Stimulated activated naive B cell treated with anti-CD40 and anti-IgM and Interleukin-4, amounts not matched to agents 10 μg/mL and 1 μg/mL and 100 μg/mL, for 72 hours (primary cell): ENCODE data around the gene DIO1.
"Not testable (repeated sequence)": the region's sequence is repeated elsewhere in the genome, so short reads cannot be mapped to it uniquely, and the experiment has no call there.

Experiments
- ATAC-seq, 2 donors: fragments of 150-1000 bp; cut with Tn5 transposase; replicated peaks; 2 replicates each; pipeline ENCODE4 v1.10.0; 2021; ENCODE audit warnings: moderate library complexity in 1 of 2
- DNase-seq: peaks from one replicate; pipeline ENCODE4 v3.0.0; 2021
- H3K27ac Mint-ChIP-seq: one replicate; pipeline ENCODE4 v1.8.0; 2022; ENCODE audit warnings: mild to moderate bottlenecking, mixed read lengths
- H3K27me3 Mint-ChIP-seq, 2 donors: one replicate each; pipeline ENCODE4 v1.8.0; 2022; ENCODE audit warnings: mixed read lengths in 2 of 2
- H3K36me3 Mint-ChIP-seq, 2 donors: one replicate each; pipeline ENCODE4 v1.8.0; 2022; ENCODE audit warnings: mixed read lengths in 2 of 2, mild to moderate bottlenecking in 1 of 2
- H3K4me1 Mint-ChIP-seq, 2 donors: one replicate each; pipeline ENCODE4 v1.8.0; 2022; ENCODE audit warnings: mixed read lengths in 2 of 2, mild to moderate bottlenecking in 1 of 2
- H3K4me3 Mint-ChIP-seq, 2 donors: one replicate each; pipeline ENCODE4 v1.8.0; 2022; ENCODE audit warnings: mild to moderate bottlenecking in 2 of 2, mixed read lengths in 2 of 2, moderate library complexity in 1 of 2
- H3K9me3 Mint-ChIP-seq, 2 donors: one replicate each; pipeline ENCODE4 v1.8.0; 2022; ENCODE audit warnings: mixed read lengths in 2 of 2, mild to moderate bottlenecking in 1 of 2

DIO1 gene

DNA sequence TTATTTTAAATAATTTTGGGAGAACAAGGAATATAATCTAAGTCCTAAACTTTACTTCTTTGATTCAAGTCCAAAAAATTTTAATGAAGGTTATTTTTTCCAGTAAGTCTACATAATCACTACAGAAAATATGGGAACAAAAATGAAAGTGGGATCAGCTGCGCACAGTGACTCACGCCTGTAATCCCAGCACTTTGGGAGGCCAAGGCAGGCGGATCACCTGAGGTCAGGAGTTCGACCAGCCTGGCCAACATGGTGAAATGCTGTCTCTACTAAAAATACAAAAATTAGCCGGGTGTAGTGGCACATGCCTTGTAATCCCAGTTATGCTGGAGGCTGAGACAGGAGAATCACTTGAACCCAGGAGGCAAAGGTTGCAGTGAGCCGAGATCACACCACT is 10.4 kb upstream of the DIO1 start:
- H3K36me3 Mint-ChIP-seq = peaks cover 25 to 48% of the 10 kb centered on the region in 2 donors
- H3K27ac Mint-ChIP-seq, DNase-seq, ATAC-seq, H3K4me1 Mint-ChIP-seq, H3K9me3 Mint-ChIP-seq, H3K4me3 Mint-ChIP-seq, H3K27me3 Mint-ChIP-seq: not testable (repeated sequence)

DNA sequence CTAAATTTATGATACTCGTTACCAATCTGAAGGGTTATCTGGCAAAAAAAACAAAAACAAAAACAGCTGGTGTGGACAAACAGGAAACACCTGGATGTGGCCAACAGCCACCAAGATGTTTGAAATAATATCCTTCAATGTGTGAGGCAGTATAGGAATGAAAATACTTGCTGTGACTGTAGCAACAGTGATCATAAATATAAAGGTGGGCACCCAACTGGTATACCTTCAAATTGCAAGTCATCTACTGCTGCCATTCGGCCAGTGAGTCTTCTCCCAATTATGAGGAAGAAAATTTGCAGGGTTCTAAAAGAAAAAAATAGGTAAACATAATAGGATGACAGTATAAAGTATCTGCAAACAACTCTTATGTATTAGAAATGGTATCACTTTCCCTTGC is 5.3 kb upstream of the DIO1 start:
- DNase-seq = no peak
- Mint-ChIP-seq H3K9me3 (no peaks in the 10 kb centered on the region), H3K36me3 (peaks cover 2 to 7% of the 10 kb centered on the region in 2 donors), H3K4me3 (peak overlapping the region; percentile 91 to 98), H3K27ac (peak overlapping the region; percentile 25), H3K4me1 (peaks cover 20 to 32% of the 10 kb centered on the region in 2 donors), H3K27me3 (no peaks in the 10 kb centered on the region)
- ATAC-seq = no peak

DNA sequence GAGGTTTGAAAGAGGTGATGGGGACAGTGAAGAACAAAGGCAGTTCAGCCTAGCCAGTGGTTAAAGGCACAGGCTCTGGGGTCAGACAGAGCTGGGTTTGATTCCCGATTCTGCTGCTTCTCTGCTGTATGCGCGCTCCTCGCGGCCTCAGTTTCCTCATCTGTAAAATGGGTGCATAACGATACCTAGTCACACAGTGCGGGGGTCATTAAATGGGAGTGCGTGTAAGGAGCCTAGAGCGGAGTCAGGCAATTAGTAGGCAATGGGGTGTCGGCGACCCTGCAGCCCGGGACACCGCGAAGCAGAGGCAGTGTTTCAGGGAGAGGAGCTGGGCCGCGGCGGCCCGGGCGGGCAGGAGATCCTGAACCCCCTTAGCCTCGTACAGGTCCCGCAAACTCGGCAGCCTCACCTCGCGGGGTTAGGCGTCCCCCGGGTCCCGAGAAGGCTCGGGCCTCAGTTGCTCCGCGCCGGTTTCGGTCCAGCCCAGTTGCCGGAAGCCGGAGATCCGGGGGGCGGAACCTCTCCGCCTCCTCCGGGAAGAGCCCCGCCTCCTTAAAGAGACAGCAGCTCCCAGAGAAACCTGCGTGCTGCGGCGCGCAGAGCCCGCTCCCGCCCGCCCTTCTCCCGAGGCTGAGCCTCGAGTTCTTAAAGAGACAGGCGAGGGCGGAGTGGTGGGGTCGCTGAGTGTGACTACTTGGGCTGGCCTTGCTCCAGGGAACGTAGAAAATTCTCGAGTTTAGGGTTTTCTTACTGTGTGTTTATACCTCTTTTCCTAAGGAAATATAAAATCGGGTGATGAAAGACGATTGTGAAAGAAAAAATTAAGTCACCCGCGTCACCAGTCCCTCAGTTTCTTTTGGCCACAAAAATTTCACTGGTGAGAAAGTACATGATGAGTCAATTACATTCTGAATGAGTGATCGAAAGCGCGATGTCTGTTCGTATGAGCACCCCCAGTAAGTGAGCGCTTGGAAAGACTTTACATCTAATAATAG is 4.4 kb upstream of the DIO1 start, which contains the start of gene YIPF1:
TSS of gene YIPF1 (minus strand) at position 494 of the 995 bp plus-strand sequence. CDS start 860 bp downstream, outside the sequence.
- Mint-ChIP-seq H3K27me3 (peaks cover 1% of the 10 kb centered on the region in 2 donors), H3K9me3 (no peaks in the 10 kb centered on the region)

DNA sequence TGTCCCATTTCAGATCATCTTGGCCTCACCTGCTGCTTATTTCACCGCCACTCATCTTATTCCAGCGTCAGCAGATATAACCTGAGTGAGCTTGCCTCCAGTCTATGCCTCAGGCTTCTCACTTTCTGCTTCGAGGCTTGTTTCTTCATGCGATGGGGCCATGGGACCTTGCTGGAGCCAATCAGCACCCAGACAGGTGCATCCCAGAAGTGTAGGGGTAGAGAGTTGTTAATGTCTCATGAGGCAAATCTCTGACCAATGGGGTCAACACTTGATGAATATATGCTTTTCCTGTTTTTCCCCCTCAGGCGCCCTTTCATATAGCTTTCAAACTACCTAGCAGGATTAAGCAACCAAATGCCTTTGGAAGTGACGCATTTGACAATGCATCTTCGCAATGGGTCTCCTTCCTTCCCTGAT is 3.5 kb upstream of the DIO1 start:
- H3K27ac Mint-ChIP-seq = peak overlapping the region; percentile 98
- DNase-seq (no peak), ATAC-seq (no peak)
- H3K4me3 Mint-ChIP-seq = peak overlapping the region; percentile 91 to 98
- peaks cover 2 to 4% of the 10 kb centered on the region in 2 donors for H3K36me3 Mint-ChIP-seq
- H3K4me1 Mint-ChIP-seq = peaks cover 22 to 32% of the 10 kb centered on the region in 2 donors
- H3K27me3 Mint-ChIP-seq = peaks cover 7 to 8% of the 10 kb centered on the region in 2 donors
- H3K9me3 Mint-ChIP-seq = no peaks in the 10 kb centered on the region

More for the DNA sequence above, 4.4 kb upstream of the DIO1 start, which contains the start of gene YIPF1:
- H3K36me3 Mint-ChIP-seq = peaks cover 2 to 7% of the 10 kb centered on the region in 2 donors
- ATAC-seq (peak; percentile 96 to 98), DNase-seq (peak; percentile 81)
- peak within 1 kb of the TSS; percentile 98 for H3K27ac Mint-ChIP-seq
- peak within 1 kb of the TSS; percentile 91 to 98 for H3K4me3 Mint-ChIP-seq
- peaks cover 22 to 32% of the 10 kb centered on the region in 2 donors for H3K4me1 Mint-ChIP-seq

DNA sequence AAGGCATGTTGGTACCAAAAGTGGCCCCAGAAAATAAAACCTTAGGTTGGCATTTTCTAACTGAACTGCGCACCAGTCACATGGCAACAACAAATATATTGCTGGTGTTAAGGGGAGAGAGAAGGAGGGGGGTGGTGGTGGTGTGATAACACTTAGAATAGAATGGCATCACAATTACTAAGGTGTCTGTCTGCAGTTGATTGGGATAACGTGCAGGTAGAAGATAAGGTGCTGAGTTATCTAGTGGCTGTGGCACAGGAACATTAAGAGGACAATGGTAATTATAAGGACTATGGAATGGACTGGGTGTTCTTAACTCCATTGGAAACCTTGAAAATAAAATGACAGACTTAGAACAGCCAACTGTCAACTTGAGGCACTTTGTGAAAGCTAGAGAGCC is 3.0 kb upstream of the DIO1 start:
- ATAC-seq (no peak), DNase-seq (no peak)
- Mint-ChIP-seq H3K4me1 (peaks cover 22 to 32% of the 10 kb centered on the region in 2 donors), H3K9me3 (no peaks in the 10 kb centered on the region), H3K27me3 (peaks cover 11 to 12% of the 10 kb centered on the region in 2 donors), H3K4me3 (no peak overlapping the region), H3K36me3 (peaks cover 2 to 4% of the 10 kb centered on the region in 2 donors), H3K27ac (no peak overlapping the region)

DNA sequence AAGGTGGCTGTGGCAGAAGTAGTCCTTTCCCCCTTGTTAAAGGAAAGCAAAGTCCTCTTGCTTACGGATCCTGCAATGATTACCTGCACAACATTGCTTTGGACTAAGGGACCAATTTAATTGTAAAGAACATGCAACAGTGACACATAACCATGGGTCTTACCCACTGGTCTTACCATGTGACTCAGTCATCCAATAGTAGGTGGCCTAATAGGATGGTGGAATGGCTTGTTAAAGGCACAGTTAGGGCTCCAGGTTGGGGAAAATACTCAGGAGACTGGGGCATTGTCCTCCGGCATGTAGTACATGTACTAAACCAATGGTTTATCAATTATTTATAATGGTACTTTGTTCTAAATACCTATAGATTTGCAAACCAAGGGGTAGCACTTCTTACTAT is 2.3 kb upstream of the DIO1 start:
- DNase-seq (no peak), ATAC-seq (no peak)
- Mint-ChIP-seq H3K9me3 (no peaks in the 10 kb centered on the region), H3K36me3 (peaks cover 2 to 4% of the 10 kb centered on the region in 2 donors), H3K27me3 (peaks cover 11 to 12% of the 10 kb centered on the region in 2 donors), H3K4me1 (peaks cover 22 to 32% of the 10 kb centered on the region in 2 donors), H3K4me3 (no peak overlapping the region), H3K27ac (no peak overlapping the region)

DNA sequence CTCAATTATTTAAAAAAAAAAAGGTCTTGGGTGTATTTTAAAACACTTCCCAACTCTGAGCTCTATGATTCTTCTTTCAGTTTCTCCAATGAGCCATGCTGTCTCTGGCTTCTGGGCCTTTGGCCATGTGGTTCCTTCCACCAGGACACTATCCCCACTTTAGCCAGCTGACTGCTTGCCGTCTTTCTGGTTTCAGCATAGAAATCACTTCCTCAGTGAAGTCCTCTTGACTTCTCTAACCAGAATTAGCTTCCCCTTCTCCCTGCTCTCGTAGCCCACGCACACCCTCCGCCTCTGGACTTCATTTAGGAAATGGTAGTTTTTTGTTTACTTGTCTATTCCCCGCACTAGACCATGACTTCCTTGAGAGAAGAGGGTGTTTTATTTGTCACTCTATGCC is 1.1 kb upstream of the DIO1 start:
- H3K36me3 Mint-ChIP-seq = peaks cover 0 to under 1% of the 10 kb centered on the region in 2 donors

DNA sequence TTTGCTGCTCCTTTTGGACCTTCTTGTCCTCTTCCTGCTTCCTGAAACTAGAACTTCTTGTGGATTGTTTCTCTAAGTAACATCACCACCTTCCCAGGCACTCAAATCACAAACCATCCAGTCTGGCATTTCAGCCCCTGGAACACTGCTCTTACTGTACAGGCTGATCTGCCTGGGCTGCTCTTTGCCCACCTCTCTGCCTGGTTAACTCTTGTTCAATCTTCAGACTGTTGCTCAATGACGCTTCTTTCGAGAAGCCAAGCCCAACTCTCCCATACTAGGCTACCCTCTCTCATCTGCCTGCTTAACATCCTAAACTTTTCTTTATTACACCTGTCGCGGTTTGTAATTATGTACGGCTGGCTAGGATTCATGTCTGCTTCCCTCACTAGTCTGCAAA is 657 bp downstream of the DIO1 start:
- H3K36me3 Mint-ChIP-seq = peaks cover 0 to 1% of the 10 kb centered on the region in 2 donors
- H3K27me3 Mint-ChIP-seq = peaks cover 11 to 12% of the 10 kb centered on the region in 2 donors
- H3K4me3 Mint-ChIP-seq = no peak overlapping the region
- DNase-seq (no peak), ATAC-seq (no peak)
- no peaks in the 10 kb centered on the region for H3K9me3 Mint-ChIP-seq
- no peak overlapping the region for H3K27ac Mint-ChIP-seq
- peaks cover 11 to 20% of the 10 kb centered on the region in 2 donors for H3K4me1 Mint-ChIP-seq

More for the DNA sequence above, 1.1 kb upstream of the DIO1 start:
- Mint-ChIP-seq H3K4me1 (peaks cover 20 to 32% of the 10 kb centered on the region in 2 donors), H3K9me3 (no peaks in the 10 kb centered on the region), H3K27me3 (peaks cover 11 to 12% of the 10 kb centered on the region in 2 donors), H3K4me3 (no peak overlapping the region), H3K27ac (no peak overlapping the region)
- no peak for DNase-seq
- no peak for ATAC-seq

DNA sequence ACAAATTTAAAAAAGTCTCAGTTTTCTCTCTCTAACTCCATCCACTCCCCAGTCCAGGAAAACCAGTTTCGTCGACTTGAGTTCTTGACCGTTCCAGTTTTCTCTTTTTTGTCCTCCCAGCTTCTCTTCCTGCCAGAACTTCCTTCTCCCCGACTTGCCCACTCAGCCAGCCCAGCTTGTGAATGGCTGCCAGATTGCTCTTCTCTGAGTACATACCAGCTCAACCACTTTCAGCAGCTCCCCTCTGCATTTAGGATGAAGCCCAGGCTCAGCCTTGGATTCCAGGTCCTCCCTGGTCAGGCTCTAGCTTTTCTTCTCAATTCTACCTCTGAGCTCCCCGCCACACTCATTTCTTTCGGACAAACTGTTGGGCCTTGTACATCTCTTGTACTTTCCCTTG is 1.4 kb downstream of the DIO1 start:
- no peak overlapping the region for H3K4me3 Mint-ChIP-seq
- H3K27ac Mint-ChIP-seq = no peak overlapping the region
- no peak for ATAC-seq
- no peaks in the 10 kb centered on the region for H3K9me3 Mint-ChIP-seq
- H3K36me3 Mint-ChIP-seq = peaks cover 0 to 1% of the 10 kb centered on the region in 2 donors
- peaks cover 11 to 12% of the 10 kb centered on the region in 2 donors for H3K27me3 Mint-ChIP-seq
- peaks cover 10 to 14% of the 10 kb centered on the region in 2 donors for H3K4me1 Mint-ChIP-seq
- DNase-seq = no peak

DNA sequence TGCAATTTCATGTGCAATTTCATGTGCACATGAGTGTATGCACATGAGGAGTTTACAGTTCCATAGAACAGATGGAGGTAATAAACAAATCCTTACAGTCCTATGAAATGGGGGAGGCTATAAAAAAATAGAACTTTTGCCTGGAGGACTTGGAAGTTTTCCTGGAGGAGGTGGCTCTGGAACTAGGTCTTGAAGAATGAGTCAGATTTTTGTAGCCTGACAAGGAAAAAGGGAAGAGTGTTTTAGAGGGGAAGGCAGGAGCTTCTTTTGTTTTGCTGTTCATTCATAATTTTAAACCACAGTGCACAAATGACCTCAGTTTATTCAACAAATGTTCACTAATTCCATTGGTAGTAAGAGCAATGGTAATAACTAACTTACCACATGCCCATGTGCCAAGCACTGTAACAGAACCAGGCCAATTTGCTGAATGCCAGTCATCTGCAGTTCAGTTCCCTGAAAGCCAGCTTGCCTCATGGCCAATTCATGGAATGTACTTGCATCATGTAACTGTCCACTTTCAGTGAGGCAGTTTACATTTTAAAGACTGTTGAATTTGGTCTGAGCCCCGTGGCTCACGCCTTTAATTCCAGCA is 2.7 kb downstream of the DIO1 start:
- Mint-ChIP-seq H3K4me3 (no peak overlapping the region), H3K27me3 (peaks cover 11 to 12% of the 10 kb centered on the region in 2 donors), H3K4me1 (peaks cover 6 to 11% of the 10 kb centered on the region in 2 donors), H3K9me3 (no peaks in the 10 kb centered on the region), H3K36me3 (peaks cover 0 to 1% of the 10 kb centered on the region in 2 donors), H3K27ac (no peak overlapping the region)
- DNase-seq (no peak), ATAC-seq (no peak)

DNA sequence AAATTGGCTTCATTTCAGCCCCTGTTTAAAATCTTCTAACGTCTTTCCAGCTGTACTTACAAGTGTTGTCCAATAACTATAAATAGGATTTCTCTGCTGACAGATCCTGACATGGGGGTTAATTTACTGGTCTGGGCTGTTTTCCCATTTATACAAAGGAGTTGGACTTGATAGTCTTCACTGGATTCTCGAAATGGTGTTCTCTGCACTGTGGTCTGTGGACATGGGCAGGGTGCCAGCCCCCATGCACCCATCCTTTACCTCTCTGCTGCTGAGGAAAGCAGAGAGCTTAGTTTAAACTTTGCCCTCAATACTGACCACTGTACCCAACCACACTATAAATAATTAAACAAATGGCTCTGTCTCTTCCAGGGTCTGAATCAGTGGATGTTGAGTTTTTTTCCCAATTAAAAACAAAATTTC is 5.2 kb downstream of the DIO1 start:
- Mint-ChIP-seq H3K27ac (no peak overlapping the region), H3K27me3 (peaks cover 11 to 12% of the 10 kb centered on the region in 2 donors), H3K4me3 (no peak overlapping the region), H3K9me3 (no peaks in the 10 kb centered on the region), H3K36me3 (peaks cover 0 to 1% of the 10 kb centered on the region in 2 donors), H3K4me1 (peaks cover 2 to 6% of the 10 kb centered on the region in 2 donors)
- ATAC-seq = no peak
- DNase-seq = no peak

DNA sequence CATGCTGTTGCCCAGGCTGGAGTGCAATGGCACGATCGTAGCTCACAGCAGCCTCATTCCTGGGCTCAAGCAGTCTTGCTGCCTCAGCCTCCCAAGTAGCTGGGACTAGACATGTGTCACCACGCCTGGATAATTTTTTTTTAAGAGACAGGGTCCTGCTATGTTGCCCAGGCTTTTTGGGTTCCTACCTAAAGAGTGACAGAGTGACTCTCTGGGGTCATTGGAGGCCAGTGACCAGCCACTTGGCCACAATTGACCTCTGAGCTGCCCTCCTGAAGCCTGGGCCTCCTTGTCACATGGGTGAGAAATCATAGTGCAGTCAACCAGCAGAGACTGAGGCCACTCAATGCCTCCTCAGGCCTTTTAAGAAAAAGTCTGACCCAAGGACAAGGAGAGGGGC is 5.7 kb downstream of the DIO1 start:
- Mint-ChIP-seq H3K27ac (no peak overlapping the region), H3K9me3 (no peaks in the 10 kb centered on the region), H3K4me3 (no peak overlapping the region), H3K27me3 (peaks cover 9 to 10% of the 10 kb centered on the region in 2 donors), H3K4me1 (peaks cover 2 to 6% of the 10 kb centered on the region in 2 donors), H3K36me3 (peaks cover 0 to 1% of the 10 kb centered on the region in 2 donors)
- no peak for ATAC-seq
- DNase-seq = no peak

DNA sequence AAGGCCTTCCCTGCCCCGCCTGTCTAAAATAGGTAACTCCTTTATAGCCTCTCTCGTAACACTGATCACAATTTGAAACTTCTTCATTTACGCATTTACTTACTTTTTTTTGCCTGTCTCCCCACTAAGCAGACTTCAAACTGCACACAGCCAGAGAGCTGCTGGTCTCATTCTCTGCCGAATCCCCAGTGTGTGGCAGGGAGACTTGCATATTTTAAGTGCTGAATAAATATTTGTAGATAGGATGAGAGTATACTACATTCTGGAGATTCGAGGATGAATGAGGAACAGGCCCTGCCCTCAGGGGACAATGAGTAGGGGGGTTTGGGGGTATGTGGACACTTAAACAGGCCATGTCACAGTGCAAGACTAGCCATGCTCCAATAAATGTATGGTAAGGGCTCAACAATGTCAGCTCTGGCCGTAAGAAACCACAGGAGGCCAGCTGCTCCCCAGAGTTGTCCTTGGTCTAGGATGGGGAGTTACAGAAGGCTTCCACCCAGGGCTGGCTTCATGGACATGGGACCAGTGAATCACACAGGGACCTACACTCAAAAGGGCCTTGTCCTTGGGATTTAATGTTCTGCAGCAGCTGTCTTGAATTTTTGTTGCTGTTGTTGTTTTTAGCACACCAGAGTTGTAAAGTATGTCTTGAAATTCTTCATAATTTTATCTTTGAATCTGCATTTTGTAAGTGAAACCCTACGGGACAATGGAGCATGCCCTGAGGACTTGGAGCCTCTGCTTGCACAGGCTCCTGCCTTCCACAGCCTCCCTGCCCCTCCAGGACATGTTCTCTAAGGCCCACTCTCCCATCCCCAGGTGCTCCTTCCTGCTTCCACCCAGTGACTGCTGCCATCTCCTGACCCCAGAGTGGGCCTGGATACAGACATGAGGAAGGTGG is 8.5 kb downstream of the DIO1 start:
- H3K4me1 Mint-ChIP-seq = peaks cover 2 to 6% of the 10 kb centered on the region in 2 donors
- DNase-seq (no peak), ATAC-seq (no peak)
- H3K9me3 Mint-ChIP-seq = no peaks in the 10 kb centered on the region
- H3K27me3 Mint-ChIP-seq = no peaks in the 10 kb centered on the region
- peaks cover 0 to 1% of the 10 kb centered on the region in 2 donors for H3K36me3 Mint-ChIP-seq
- H3K27ac Mint-ChIP-seq = no peak overlapping the region
- no peak overlapping the region for H3K4me3 Mint-ChIP-seq
